ENCODE data around the gene SPG11.
"Not testable (repeated sequence)": the region's sequence is repeated elsewhere in the genome, so short reads cannot be mapped to it uniquely, and the experiment has no call there.

The SPG11 gene

DNA sequence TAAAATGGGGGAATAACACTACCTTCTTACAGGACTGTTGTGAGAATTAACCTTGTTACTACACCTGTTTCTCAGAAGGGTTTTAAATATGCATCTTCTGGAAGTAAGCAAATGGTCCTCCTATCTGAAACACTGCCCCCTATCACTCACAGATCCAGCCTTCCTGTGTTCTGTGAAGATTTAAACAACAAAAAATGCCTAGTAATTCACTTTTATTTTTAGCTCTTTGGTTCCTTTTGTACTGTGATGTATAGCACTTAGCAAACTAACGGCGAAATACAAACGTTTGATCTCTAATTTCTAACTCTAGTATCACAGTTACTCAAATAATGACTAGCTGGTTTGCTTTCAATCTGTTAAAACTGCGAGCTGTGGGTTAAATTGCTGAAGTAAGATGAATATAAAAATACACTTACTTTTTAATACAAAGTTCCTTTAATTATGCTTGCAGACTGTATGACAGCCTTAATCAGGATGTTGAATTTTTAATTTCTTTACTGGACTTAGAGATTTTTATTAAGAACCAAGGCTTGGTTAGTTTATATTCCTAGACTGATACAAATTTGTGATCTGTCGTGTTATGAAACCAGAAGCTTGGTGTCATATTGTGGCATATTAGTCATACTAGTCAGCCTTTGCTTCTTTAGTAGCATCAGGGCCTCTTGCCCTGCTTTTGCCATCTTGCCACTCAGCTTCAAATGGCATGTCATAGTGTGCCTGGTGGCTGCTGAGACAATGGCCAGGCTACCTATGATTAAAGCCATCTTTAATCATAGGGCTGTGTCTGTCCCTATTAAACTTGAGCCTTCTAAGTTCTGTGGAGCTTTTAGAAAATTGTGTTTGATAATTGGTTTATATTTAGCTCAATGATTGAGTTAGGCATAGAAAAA, 117.3 kb downstream of the SPG11 start:
- DNase-seq (ENCODE audit: low read depth, low spot score), result no peak
- H3K4me3 ChIP-seq (ENCODE audit: low read depth, low read length), result no peak overlapping the region
- ChIA-PET CTCF (interaction anchor here (0.7 to 3.4 kb wide), 8 partner anchors 9 to 674 kb away, joined by 3 to 21 read pairs (median 6); partner anchors contain the start of gene EIF3J), POLR2A (interaction anchor here (0.6 to 2.0 kb wide), 4 partner anchors 9 to 1041 kb away, joined by 3 to 7 read pairs (median 3); partner anchors contain the start of genes BLOC1S6 and EIF3J)
- TF ChIP-seq CTCF (IDR thresholded peaks at IDR 0.05; ENCODE audit: insufficient read depth, low read length, missing control alignments), result no peak

DNA sequence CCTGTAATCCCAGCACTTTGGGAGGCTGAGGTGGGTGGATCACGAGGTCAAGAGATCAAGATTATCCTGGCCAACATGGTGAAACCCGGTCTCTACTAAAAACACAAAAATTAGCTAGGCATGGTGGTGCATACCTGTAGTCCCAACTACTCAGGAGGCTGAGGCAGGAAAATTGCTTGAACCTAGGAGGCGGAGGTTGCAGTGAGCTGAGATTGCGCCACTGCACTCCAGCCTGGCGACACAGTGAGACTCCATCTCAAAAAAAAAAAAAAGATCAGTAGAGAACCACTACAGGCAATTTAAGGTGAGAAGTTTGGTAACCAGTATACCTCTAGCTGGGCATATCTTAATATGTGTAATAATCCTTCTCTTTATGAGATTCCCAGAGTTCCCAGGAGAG, 118.7 kb downstream of the SPG11 start:
- CTCF ChIA-PET, result interaction anchor here (1.0 to 3.4 kb wide), 3 partner anchors 11 to 672 kb away, joined by 3 to 21 read pairs (median 6); no protein-coding TSS in a partner anchor
- H3K4me3 ChIP-seq (ENCODE audit: low read depth, low read length); POLR2A ChIA-PET; DNase-seq (ENCODE audit: low read depth, low spot score): not testable (repeated sequence)

DNA sequence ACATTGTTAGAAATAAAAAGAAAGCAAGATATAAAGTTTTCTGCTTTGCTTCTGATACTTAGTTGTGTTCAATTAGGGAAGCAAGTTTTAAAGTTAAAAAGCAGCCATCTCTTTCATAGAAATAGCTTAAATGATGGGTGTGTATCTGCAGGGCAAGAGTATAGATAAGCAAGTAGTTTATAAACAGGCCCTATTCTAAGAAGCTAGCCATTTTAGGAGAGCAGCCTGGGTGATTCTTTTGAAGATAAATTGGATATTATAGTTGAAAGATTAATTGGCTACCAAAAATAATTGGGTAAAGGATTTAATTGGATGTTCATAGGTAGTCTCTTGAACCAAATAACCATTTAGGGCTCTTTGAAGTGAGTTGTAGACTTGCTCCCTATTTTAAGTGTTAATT, 120.9 kb downstream of the SPG11 start:
- ChIA-PET POLR2A (no interaction called here), CTCF (interaction anchor here (1.3 to 2.3 kb wide), 2 partner anchors 8 to 639 kb away, joined by 4 to 8 read pairs; no protein-coding TSS in a partner anchor)
- H3K4me3 ChIP-seq (ENCODE audit: low read depth, low read length), result no peak overlapping the region
- no peak for TF ChIP-seq CTCF (IDR thresholded peaks at IDR 0.05; ENCODE audit: insufficient read depth, low read length, missing control alignments)
- no peak for DNase-seq (ENCODE audit: low read depth, low spot score)

GRCh38 chr15:44541282-44541958, 122.0 kb downstream of the SPG11 start:
- DNase-seq (ENCODE audit: low read depth, low spot score), result peak; percentile 59
- POLR2A ChIA-PET, result no interaction called here
- H3K4me3 ChIP-seq (ENCODE audit: low read depth, low read length), result no peak overlapping the region

DNA sequence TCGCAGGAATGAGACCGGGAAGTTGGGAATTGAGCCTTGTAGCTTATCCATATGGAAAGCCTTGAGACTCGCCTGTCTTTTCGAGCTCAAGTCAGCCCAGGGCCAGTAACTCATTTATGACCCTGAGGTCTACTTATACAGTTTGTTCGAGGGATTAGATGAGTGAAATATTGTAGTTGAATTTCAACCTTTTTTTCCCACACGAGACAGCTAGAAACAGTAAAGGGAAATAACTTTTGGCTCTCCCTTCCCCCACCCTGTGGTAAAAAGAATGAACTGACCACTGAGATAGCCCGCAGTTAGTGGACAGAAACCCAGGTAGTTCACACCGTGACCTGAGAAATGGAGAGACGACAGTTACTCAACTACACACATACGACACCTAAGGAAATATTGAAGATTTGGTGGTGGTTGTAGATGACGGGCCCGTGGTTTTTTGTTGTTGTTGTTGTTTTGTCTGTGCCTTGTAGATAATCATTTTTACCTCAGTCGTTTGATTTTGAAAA, 125.7 kb downstream of the SPG11 start:
- ChIA-PET POLR2A (interaction anchor here (1.2 kb wide), 1 partner anchor 713 kb away, joined by 3 read pairs; the partner anchor contains the start of gene MFAP1), CTCF (interaction anchor here (1.2 to 3.0 kb wide), 2 partner anchors 9 to 713 kb away, joined by 3 to 15 read pairs; partner anchors contain the start of gene MFAP1)
- no peak for DNase-seq (ENCODE audit: low read depth, low spot score)
- TF ChIP-seq CTCF (IDR thresholded peaks at IDR 0.05; ENCODE audit: insufficient read depth, low read length, missing control alignments), result no peak
- peak overlapping the region; percentile 84 for H3K4me3 ChIP-seq (ENCODE audit: low read depth, low read length)

More at GRCh38 chr15:44541282-44541958, 122.0 kb downstream of the SPG11 start:
- no peak for TF ChIP-seq CTCF (IDR thresholded peaks at IDR 0.05; ENCODE audit: insufficient read depth, low read length, missing control alignments)
- CTCF ChIA-PET, result interaction anchor here (1.4 to 2.3 kb wide), 2 partner anchors 9 to 36 kb away, joined by 4 to 8 read pairs; no protein-coding TSS in a partner anchor

- ChIA-PET POLR2A (interaction anchor here (0.6 to 1.5 kb wide), 9 partner anchors 9 to 713 kb away, joined by 3 to 12 read pairs (median 5); partner anchors contain the start of genes GOLM2 and MFAP1), CTCF (interaction anchor here (1.0 to 3.0 kb wide), 3 partner anchors 9 to 713 kb away, joined by 3 to 15 read pairs (median 3); partner anchors contain the start of gene MFAP1)
- H3K4me3 ChIP-seq (ENCODE audit: low read depth, low read length), result peak within 1 kb of the TSS; percentile 84
- no peak for TF ChIP-seq CTCF (IDR thresholded peaks at IDR 0.05; ENCODE audit: insufficient read depth, low read length, missing control alignments)
- peak; percentile 71 for DNase-seq (ENCODE audit: low read depth, low spot score)
Measured at GRCh38 chr15:44536962-44537734, 126.3 kb downstream of the SPG11 start, which contains the start of gene EIF3J. TSS of gene EIF3J (plus strand) at chr15:44537147. CDS start at chr15:44537195, 48 bp downstream.

Data from AG04449 (cell line).